ENCODE results near the gene NFIC. TPM values are rescaled to one million over a fixed set of nuclear protein-coding genes. Genes with fewer than 3 reads are reported as not detected.

Gene NFIC
- total RNA-seq, 1 donor from 2014 or later: 32.9 TPM

- Mint-ChIP-seq H3K9me3 (no peaks in the 10 kb centered on the region), H3K4me1 (no peaks in the 10 kb centered on the region), H3K27ac (no peak overlapping the region), H3K27me3 (ENCODE audit: low read depth) (peaks cover 24% of the 10 kb centered on the region), H3K4me3 (no peak overlapping the region), H3K36me3 (no peaks in the 10 kb centered on the region)
- DNase-seq (ENCODE audit: low spot score in 2 of 2, unreplicated experiment in 2 of 2): no peak
- no peak for TF ChIP-seq CTCF (IDR thresholded peaks at IDR 0.05; ENCODE audit: unreplicated experiment)
Observed at GRCh38 chr19:3474614-3475013, 108.2 kb downstream of the NFIC start.

- no peaks in the 10 kb centered on the region for H3K4me1 Mint-ChIP-seq
- H3K9me3 Mint-ChIP-seq: no peaks in the 10 kb centered on the region
- H3K36me3 Mint-ChIP-seq: no peaks in the 10 kb centered on the region
- peaks cover 15% of the 10 kb centered on the region for H3K27me3 Mint-ChIP-seq (ENCODE audit: low read depth)
- no peak for TF ChIP-seq CTCF (IDR thresholded peaks at IDR 0.05; ENCODE audit: unreplicated experiment)
- no peak overlapping the region for H3K4me3 Mint-ChIP-seq
- DNase-seq (ENCODE audit: low spot score in 2 of 2, unreplicated experiment in 2 of 2): no peak
- H3K27ac Mint-ChIP-seq: no peak overlapping the region
Observed at GRCh38 chr19:3475449-3475848, 109.1 kb downstream of the NFIC start.

- TF ChIP-seq CTCF (IDR thresholded peaks at IDR 0.05; ENCODE audit: unreplicated experiment): no peak
- H3K9me3 Mint-ChIP-seq: no peaks in the 10 kb centered on the region
- no peak overlapping the region for H3K27ac Mint-ChIP-seq
Observed at GRCh38 chr19:3476830-3477229, 110.4 kb downstream of the NFIC start.

GRCh38 chr19:3477506-3477905 lies 111.1 kb downstream of the NFIC start:
- no peak overlapping the region for H3K27ac Mint-ChIP-seq
- peaks cover 28% of the 10 kb centered on the region for H3K27me3 Mint-ChIP-seq (ENCODE audit: low read depth)
- DNase-seq (ENCODE audit: low spot score in 2 of 2, unreplicated experiment in 2 of 2): no peak
- no peak overlapping the region for H3K4me3 Mint-ChIP-seq
- no peaks in the 10 kb centered on the region for H3K36me3 Mint-ChIP-seq
- no peaks in the 10 kb centered on the region for H3K4me1 Mint-ChIP-seq
- no peak for TF ChIP-seq CTCF (IDR thresholded peaks at IDR 0.05; ENCODE audit: unreplicated experiment)
- no peaks in the 10 kb centered on the region for H3K9me3 Mint-ChIP-seq

More at GRCh38 chr19:3476830-3477229, 110.4 kb downstream of the NFIC start:
- no peak for DNase-seq (ENCODE audit: low spot score in 2 of 2, unreplicated experiment in 2 of 2)
- no peaks in the 10 kb centered on the region for H3K4me1 Mint-ChIP-seq
- no peaks in the 10 kb centered on the region for H3K36me3 Mint-ChIP-seq
- H3K4me3 Mint-ChIP-seq: no peak overlapping the region
- peaks cover 22% of the 10 kb centered on the region for H3K27me3 Mint-ChIP-seq (ENCODE audit: low read depth)

GRCh38 chr19:3477951-3478350 lies 111.6 kb downstream of the NFIC start:
- no peak for TF ChIP-seq CTCF (IDR thresholded peaks at IDR 0.05; ENCODE audit: unreplicated experiment)
- Mint-ChIP-seq H3K36me3 (no peaks in the 10 kb centered on the region), H3K27me3 (ENCODE audit: low read depth) (peaks cover 29% of the 10 kb centered on the region), H3K27ac (no peak overlapping the region), H3K4me3 (no peak overlapping the region), H3K9me3 (no peaks in the 10 kb centered on the region), H3K4me1 (no peaks in the 10 kb centered on the region)
- no peak for DNase-seq (ENCODE audit: low spot score in 2 of 2, unreplicated experiment in 2 of 2)

Data from mesothelial cell of epicardium (in vitro differentiated cells).